Cerebellar nuclear complex (tissue), 1 donor: ENCODE measurements around the gene TMEM43.

Source experiments
- DNase-seq, 2 experiments: peaks; one replicate each; lab custom pipeline; 2025; lab: John Stamatoyannopoulos, UW

TMEM43 gene

DNA sequence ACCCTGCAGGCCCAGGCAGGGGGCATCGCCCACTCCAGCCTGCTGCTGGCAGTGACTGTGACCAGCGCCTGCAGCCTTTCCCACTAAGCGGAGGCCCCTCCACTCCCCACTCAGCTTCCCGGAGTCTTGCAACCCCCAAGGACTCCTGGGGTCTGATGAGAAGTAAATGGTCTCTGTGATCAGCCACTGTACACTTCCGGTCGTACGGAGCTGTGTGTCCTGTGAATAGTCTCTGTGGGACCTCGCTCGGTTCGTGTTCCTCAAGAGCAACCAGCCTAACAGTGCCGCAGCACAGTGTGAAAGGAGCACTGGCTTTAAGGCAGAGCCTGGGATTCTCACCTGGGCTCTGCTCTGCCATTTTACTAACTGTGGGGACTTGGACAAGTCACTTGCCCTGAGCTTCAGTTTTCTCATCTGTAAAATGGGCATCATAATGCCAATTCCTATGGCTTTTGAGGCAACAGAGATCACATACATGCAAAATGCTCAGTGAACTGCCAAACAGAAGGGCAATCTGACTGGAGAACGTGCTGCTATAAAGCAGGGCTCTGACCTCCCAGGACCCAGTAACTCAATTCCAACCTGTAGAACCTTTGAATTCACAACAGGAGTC, 26.7 kb downstream of the TMEM43 start:
- no peak for DNase-seq

DNA sequence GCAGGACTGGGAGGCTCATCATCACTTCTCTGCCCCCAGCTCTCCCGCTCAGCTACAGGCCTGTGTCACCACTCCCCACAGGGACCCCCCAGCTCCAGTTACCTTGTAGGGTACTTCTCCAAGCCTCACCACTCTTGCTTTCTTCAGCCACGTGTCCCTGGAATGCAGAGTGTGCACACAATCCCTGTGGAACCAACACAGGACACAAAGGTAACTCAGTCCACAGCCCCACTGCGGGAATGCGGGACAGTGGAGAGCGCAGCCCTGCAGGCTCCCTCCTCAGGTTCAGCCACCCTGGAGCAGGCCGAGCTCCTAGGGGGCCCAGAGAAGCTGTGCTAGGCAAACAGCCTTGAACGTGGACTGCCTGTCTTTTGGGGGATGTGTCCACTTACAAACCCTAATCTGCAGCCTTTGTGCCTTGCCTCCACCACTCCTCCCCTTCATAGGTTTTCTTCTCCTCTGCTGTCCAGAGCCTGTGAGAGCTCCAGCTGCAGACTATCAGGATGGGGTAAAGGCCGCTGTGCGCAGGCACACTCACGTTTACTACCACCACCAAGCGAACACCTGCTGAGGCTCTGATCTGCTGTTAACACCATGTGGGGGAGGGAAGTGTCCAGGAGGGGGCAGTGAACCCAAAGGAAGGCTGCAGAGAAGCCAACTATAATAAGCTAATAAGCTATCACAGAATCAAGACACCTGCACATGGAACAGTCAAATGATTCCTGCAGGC, 27.5 kb downstream of the TMEM43 start:
- no peak for DNase-seq

DNA sequence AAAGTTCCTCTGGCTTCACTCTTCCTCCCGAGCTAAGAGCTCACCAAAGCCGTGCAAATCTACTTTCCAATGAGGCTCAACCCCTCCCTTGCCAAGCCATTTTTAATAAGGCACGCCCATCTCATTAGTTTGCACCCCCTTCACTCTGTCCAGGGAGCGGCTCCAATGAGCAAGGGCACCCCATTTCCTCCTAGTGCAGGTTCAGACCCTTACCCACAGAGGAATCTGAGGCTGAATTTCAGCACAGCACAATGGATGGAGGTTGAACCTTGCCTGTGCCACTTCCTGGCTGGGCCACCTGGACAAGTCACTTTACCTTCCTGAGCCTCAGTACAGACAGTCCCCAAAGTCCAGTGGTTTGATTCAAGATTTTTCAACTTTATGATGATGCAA, 28.1 kb downstream of the TMEM43 start:
- no peak for DNase-seq

DNA sequence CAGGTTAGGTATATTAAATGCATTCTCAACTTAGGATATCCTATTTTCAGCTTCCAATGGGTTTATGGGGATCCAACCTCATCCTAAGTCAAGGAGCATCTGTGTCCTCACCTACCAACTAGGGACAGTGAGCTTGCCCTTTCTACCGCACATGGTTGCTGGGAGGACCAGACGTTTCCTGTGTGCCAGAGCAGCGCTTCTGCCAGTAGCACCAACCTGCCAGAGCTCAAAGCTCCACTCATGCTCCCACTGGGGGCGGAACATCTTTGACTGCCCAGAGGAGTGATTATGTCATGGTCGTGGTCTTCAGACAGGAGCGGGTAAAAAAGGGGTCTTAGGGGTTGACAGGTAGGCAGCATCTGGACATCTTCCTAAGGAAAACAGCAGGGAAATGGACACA, 28.8 kb downstream of the TMEM43 start:
- DNase-seq: no peak

DNA sequence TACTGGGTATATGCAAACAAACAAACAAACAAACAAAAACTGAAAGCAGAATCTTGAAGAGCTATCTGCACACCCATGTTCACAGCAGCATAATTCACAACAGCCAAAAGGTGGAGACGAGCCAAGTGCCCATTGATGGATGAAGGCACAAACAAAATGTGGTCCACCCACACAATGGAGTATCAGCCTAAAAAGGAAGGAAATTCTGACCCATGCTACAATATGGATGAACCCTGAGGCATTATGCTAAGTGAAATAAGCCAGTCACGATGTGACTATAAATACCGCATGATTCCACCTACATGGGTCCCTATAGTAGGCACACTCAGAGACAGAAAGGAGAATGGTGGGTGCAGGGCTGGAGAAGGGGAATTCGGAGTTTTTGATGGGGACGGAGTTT, 29.4 kb downstream of the TMEM43 start:
- no peak for DNase-seq

DNA sequence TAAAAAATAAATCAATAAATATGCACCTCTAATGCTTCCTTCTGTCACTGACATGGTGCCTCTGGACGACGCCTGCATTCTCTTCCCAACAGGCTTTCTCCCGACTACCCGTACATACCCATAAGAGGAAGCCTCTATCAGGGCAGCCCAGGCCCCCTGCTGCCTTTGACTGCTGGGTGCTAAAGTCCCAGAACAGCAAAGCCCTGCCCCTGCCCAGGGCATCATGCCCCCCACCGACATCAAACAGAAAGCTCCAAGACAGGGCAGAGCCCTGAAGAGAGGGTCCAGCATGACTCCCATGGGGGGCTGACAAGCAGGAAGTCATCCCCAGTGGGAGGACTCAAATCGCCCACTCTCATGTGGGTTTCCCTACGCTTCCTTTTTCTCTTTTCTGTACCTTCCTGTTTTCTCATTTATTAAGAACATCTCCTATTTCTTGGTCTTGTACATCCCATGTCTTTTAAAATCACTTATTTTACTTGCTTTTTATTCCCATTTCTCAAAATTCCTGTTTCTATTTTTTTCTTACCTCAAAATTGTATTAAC, 30.1 kb downstream of the TMEM43 start:
- DNase-seq: no peak

DNA sequence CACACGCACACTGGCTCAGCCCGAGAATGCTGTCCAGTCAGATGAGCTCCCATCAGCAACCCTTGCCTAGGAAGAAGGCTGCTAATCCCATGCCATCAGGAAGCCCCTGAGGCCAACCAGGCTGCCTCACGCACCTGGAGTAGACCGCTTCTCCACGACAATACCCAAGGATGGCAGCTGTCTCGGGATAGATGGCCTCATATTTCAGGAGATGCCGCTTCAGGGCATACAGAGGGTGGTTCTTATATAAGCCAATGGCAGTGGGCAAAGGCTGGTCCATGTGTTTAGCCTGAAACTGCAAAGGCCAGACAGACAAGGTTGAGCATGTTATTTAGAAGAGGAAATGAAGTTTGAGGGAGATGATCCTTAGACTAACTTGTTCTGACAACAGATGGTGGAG, 31.3 kb downstream of the TMEM43 start:
- DNase-seq: no peak

DNA sequence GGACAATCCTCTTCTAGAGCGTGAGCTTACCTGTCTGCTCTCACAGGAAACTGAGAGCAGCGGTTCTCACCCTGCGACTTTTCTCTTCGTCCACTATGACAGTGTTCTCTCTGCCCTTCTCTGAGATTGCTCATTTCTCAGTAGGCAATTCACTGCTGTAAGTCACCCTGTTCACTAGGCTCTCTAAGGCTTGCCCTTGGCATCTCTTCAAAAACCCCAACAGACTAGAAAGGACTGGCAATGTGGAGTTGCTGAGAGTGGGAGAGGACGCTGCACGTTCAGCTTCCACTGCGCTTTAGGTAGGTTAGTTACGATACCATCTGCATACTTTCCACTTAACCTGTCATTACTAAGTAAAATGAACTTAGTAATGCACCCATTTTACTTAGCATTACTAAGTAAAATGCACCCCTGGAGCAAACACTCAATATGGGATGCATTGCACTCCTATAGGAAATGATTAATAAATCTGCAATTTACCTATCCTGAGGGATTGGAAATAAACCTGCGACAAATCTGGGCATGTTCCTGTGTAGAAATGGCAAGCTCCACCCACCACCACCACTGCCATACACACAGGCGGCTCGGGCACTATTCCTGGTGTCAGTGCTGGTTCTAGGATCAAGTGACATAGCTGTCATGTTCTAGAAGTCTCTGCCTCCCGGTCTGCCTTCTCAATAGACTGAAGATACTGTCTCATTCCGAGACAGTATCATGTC, 32.1 kb downstream of the TMEM43 start:
- no peak for DNase-seq

DNA sequence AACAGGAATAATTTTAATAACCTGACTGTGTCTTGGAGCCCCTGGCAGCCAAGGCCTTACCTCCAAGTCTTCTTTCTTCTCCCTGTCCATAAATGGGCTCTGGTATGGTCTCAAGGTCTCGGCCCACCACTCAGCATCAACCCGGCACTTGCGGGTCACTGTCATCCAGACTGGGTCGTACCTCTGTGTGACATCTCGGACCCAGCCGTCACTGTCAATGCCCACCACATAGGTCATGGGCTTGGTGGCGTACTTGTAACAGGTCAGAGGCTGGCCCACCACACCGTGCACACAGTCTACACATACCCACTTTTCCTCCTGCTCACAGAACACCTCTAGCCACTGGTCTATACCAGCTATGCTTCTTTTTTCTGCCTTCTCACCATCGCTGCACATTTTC, 33.1 kb downstream of the TMEM43 start:
- no peak for DNase-seq

DNA sequence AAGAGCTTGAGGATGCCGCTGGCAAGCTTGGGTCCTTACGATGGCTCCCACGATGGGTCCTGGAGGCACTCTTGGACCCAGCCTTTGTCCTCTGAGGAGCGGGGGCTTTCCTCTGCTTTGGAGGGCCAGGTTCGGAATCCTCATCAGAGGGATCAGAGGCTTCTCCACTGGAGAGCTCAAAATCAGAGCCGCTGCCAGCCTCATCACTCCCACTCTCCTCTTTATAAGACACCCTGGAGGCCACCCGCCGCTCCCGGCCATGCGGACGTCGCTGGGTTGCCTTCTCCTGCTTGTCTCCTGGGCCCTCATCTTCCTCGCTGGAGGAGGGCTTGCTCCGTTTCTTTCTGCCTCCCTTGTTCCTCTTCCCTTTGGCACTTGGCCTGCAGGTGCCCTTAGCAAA, 33.5 kb downstream of the TMEM43 start:
- DNase-seq: no peak

DNA sequence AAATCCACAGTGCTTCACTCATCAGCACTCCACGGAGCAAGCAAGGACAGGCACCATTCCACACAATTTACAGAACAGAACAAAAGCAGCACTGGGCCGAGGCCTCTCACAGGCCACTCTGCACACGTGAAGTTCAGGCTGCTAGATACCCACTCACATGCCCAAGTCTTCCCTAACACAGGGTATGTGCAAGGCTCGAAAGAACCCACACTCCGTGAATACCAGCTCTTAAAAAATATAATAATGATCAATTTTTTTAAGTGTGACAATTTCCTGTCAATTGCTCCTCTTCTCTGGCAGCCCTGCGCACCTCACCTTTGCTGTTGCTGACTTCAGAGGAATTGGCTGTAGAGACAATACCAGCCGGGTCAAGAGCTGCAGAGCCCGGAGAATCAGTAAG, 34.6 kb downstream of the TMEM43 start:
- no peak for DNase-seq

DNA sequence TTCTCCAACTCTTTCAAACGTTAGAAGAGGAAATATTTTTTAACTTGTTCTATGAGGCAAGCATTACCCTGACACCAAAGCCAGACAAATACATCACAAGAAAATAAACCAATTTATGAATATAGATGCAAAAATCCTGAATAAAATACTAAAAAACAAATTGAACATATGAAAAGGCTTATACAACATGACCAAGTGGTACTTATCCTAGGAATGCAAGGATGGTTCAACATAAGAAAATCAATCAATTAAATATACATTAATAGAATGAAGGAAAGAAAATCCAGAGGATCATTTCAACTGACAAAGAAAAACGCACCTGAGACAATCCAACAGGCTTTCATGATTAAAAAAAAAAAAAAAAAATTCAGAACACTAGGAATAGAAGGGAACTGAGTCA, 36.4 kb downstream of the TMEM43 start:
- no peak for DNase-seq

DNA sequence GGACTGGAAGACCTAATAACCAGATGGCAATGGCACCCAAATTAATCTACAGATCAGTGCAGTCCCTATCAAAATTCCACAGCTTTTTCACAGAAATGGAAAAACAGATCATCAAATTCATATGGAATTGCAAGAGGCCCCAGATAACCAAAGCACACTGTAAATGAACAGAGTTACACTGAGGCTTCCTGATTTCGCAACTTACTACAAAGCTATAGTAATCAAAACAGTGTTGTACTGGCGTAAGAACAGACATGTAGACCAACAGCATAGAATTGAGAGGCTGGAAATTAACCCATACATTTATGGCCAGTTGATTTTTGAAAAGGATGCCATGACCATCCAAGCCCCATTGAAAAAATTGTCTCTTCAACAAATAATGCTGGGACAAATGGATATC, 37.3 kb downstream of the TMEM43 start:
- DNase-seq: no peak

DNA sequence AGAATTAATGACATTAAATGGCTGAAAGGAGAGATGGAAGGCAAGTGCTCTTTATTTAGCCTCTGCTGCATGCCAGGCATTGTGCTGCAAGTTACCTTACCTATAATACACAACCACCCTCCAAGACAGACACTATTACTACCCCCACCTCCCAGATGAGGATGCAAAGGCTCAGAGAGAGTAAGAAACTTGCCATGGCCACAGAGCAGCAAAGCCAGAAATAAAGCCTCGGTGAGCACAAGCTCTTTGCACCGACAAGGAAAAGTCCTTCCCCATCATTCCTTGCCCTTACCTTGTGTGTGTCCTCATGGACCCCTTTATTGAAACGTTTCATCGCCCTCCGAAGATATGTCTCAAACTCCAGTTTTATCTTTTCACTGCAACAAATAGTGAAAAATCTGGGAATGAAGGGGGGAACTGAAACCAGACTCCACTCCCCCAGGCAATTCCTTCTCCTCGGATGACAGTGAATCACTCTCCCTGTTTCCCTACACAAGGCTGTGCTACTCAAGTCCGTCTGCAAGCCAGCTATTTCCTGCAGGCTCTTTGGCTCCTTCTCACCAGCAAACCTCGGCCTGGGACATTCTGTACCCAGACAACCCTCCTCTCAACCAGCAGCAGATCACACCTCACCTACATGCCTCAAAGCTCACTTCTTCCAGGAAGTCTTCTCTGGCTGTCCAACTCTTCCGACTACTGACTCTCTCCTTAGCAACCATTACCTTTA, 42.2 kb downstream of the TMEM43 start:
- DNase-seq: no peak

DNA sequence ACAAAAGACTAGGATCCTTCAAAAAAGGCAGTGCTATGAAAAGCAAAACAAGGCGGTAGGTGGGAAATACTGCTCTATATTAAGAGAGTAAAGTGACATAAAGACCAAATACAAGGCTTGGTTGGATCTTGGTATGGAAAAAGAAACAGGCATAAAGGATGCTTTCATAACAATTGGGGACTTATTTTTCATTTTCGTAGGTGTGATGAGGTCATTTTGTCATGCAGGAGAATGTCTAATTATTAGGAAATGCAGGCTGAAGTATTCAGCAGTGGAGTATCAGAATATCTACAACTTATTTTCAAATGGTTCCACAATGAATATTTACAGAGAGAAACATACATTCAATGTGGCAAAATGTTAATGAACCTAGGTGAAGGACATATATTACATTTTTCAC, 44.6 kb downstream of the TMEM43 start:
- no peak for DNase-seq

DNA sequence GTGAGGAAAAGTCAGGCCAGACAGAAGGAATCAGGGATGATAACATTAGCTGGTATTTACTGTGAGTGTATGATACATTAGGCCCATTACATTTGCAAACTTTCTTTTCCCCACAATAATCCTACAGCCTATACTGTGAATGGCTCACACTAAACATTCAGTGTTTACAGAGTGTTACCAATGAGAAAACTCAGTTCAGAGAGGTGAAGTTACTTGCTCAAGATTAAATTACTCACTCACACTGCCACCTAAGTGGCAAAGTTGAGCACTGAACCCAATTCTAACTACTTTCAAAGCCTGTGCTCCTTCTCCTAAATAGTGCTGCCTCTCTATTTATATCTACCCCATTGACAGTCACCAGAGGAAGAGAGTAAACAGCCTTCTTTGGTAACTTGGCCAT, 45.0 kb downstream of the TMEM43 start:
- DNase-seq: no peak

DNA sequence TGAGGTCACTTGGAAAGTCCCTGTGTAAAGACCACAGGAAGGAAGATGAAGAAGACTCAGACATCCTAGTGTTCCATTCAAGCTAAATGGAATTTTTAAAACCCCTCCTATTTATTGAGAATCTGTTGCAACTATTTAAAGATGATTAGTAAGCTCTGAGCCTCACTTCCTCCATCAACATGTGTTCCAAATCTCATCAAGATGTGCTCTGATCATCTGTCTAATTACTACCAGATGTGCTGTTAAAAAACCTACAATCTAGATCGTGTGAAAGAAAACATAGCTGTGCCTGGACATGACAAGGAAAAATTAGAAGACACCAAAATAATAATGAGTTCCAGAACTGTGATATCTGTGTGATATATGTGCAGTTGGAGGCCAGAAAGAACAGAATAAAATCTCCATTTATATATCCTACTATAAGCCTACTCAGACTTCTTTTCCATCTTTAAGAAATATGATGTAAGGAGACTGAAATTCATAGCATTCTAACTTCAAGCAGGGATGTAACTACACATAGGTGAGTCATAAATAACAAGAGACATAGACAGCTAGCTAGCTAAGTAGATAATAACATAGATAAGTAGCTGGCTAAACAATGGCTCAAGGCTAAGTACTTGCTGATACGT, 45.8 kb downstream of the TMEM43 start:
- no peak for DNase-seq

DNA sequence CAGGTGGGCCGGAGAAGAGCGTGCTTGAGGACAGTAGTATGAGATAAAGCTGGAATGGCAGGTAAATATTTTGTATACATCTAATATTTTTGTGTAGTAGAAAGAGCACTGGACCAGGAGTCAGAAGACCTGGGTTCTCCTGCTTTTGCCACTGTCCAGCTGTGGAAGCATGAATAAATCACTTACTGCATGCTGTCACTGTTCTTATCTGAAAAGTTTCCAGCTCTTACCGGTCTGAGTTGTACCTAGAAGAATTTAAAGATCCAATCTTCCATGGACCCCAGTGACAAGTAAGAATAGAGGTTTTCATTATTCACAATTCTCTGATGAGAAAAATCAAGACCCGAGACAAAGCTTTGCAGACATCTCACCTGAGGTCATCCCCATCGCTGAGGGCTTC, 47.6 kb downstream of the TMEM43 start:
- no peak for DNase-seq

DNA sequence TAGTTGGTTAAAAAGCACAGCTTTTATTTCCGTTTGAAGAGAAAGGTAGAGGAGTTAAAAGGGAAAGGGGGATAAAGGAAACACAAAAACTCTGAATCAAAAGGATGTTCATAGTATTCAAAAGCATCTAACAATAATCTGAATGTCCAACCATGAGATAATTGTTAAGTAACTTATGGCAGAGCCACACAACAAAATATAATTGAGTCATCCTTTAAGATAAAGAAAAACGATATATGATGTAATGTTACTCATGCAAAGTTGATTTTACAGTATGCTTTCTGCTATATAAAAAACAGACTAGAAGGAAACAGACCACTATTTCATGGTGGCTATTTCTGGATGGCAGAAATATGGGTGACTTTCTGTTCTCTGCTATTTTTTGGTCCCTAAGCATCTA, 49.6 kb downstream of the TMEM43 start:
- no peak for DNase-seq

DNA sequence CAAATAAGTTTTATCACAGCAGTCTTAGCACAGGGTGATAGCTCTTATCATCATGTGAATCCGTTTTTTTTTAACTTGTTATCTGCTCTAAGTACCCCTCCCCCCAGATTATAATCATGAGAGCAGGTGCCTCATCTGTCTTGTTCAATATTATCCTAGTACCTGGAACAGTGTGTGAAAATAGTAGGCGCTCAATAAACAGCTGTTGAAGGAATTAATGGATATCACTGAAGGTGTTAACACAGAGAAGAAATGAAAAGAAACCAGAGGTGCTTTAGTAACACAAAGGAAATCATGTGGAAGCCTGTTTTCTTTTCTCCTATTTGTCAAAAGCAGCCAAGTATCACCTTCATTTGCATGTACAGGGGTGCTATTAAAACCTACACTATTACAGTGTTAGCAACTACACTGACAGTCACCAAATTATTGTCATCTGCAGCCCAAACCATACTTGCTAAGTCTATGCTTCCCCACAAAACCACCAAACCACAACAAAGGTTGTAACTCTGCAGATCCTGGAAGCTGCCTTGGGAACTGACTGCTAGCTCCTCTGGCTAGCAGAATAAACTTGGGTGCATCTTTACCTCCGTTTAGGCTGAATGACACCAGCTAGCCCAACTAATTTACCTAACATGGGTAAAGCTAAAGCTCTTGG, 50.7 kb downstream of the TMEM43 start:
- no peak for DNase-seq

DNA sequence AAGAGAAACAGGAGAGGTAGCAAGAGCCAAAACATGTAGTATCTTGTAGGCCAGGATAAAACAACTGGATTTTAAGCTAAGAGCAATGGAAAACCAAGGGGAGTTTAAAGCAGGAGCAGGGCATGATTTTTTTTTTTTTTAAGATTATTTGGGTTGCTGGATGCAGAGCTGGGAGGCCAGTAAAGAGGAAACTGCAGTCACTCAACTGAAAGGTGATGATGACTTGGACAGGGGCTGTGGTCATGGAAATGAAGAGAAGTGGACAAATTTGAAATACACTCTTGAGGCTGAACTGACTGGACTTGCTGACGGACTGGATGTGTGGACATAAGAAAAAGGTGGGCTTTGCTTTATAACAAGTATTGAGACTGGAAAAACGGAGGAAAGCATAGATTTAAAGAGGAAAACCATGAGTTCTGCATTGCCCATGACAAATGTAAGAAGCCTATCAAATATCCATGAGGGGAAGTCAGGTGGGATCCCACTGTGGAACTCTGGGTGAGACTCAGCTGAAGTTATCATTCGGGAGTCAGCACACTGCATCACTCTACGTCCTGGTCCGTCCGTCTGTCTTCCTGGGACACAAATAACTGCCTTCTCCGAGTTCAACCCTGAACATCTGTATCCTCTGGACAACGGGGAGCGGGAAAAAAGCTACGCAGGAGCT, 52.9 kb downstream of the TMEM43 start:
- peak in 1 of 2 experiments; percentile 7 for DNase-seq
